B cell (primary cell): ENCODE results near the gene ZMIZ1. TPM values are rescaled to one million over a fixed set of nuclear protein-coding genes. Genes with fewer than 3 reads are reported as not detected.

Experiments
- ATAC-seq: fragments of 200-7000 bp; cut with Tn5 transposase; one replicate; pipeline ENCODE4 v1.10.0; 2021; ENCODE audit warnings: low read depth, mild to moderate bottlenecking, moderate number of reproducible peaks, moderate library complexity
- CTCF ChIA-PET: fragments of 350-600 bp; sonication (Branson Sonifier 250); formaldehyde crosslinking; loops from one replicate; lab custom pipeline; 2021; ENCODE audit warnings: antibody characterized with exemption, inconsistent platforms; lab: Charles Lee
- POLR2A ChIA-PET: fragments of 350-600 bp; sonication (Branson Sonifier 250); formaldehyde crosslinking; loops from one replicate; lab custom pipeline; 2021; ENCODE audit warnings: antibody characterized with exemption; lab: Charles Lee
- DNase-seq: peaks from one replicate; pipeline ENCODE4 v3.0.0; 2013
- H2AFZ ChIP-seq: 2 replicates; pipeline ENCODE4 v1.6.1; 2012; ENCODE audit warnings: mild to moderate bottlenecking, low read depth, low read length; ENCODE audit not compliant: insufficient read depth, poor library complexity, severe bottlenecking
- H3K27ac ChIP-seq, 2 donors: 1 replicate in 1 of 2; 2 replicates in 1 of 2; pipeline ENCODE4 v1.5.1; 2012 to 2013; ENCODE audit warnings: low read length in 2 of 2, mild to moderate bottlenecking in 2 of 2, moderate library complexity in 1 of 2
- H3K27me3 ChIP-seq, 4 experiments: fragments of 200-600 bp in 1 of 4; sonication (generic) in 1 of 4; replicated peaks in 1 of 4; 1 replicate in 2 of 4; 2 replicates in 2 of 4; pipeline versions ENCODE4 v1.6.1 to v1.7.0; 2013 to 2016; ENCODE audit warnings: low read length in 3 of 4, mild to moderate bottlenecking in 2 of 4, mixed read lengths in 1 of 4, moderate library complexity in 1 of 4; ENCODE audit not compliant: insufficient read depth in 4 of 4, control insufficient read depth in 3 of 4; ENCODE audit errors: control extremely low read depth in 1 of 4
- H3K36me3 ChIP-seq, 2 experiments: replicated peaks in 1 of 2; 1 replicate in 1 of 2; 2 replicates in 1 of 2; pipeline versions ENCODE4 v1.6.1 to v1.7.1; 2013; ENCODE audit warnings: low read length in 1 of 2; ENCODE audit not compliant: insufficient read depth in 2 of 2, control insufficient read depth in 1 of 2; ENCODE audit errors: control extremely low read depth in 1 of 2, extremely low read depth in 1 of 2
- H3K4me1 ChIP-seq, 2 donors: fragments of 200-600 bp in 1 of 2; sonication (generic) in 1 of 2; 1 replicate in 1 of 2; 2 replicates in 1 of 2; pipeline versions ENCODE4 v1.5.1 to v1.6.1; 2013 to 2017; ENCODE audit warnings: low read length in 2 of 2; ENCODE audit not compliant: control insufficient read depth in 2 of 2, insufficient read depth in 2 of 2
- H3K4me2 ChIP-seq: replicated peaks from 2 replicates; pipeline ENCODE3; 2012; ENCODE audit warnings: mild to moderate bottlenecking, low read depth, low read length; ENCODE audit not compliant: poor library complexity, severe bottlenecking
- H3K4me3 ChIP-seq, 5 experiments: fragments of 200-600 bp in 1 of 5; sonication (generic) in 1 of 5; 1 replicate in 3 of 5; 2 replicates in 2 of 5; pipeline versions ENCODE4 v1.5.1 to v1.7.0; 2011 to 2016; ENCODE audit warnings: low read length in 4 of 5, mild to moderate bottlenecking in 4 of 5, low read depth in 2 of 5, control low read depth in 1 of 5, moderate library complexity in 1 of 5; ENCODE audit not compliant: insufficient read depth in 1 of 5; ENCODE audit errors: control extremely low read depth in 1 of 5, extremely low read depth in 1 of 5
- H3K79me2 ChIP-seq: fragments of 200-600 bp; sonication (generic); one replicate; pipeline ENCODE4 v1.6.0; 2016; ENCODE audit warnings: low read length; ENCODE audit not compliant: control insufficient read depth, insufficient read depth
- H3K9ac ChIP-seq: fragments of 200-600 bp; sonication (generic); 2 replicates; pipeline ENCODE4 v1.6.1; 2017; ENCODE audit warnings: mild to moderate bottlenecking, low read length, moderate library complexity
- H3K9me3 ChIP-seq, 3 donors: one replicate each; pipeline versions ENCODE4 v1.6.1 to v1.7.1; 2013; ENCODE audit warnings: low read length in 2 of 3; ENCODE audit not compliant: control insufficient read depth in 2 of 3, insufficient read depth in 1 of 3; ENCODE audit errors: control extremely low read depth in 1 of 3
- H4K20me1 ChIP-seq: 2 replicates; pipeline ENCODE4 v1.6.0; 2012; ENCODE audit warnings: mild to moderate bottlenecking, low read length; ENCODE audit not compliant: insufficient read depth, control insufficient read depth, poor library complexity, severe bottlenecking
- H3K27ac Mint-ChIP-seq: one replicate; pipeline ENCODE4 v1.8.0; 2021; ENCODE audit warnings: mixed read lengths
- H3K27me3 Mint-ChIP-seq: one replicate; pipeline ENCODE4 v1.8.0; 2021; ENCODE audit warnings: mixed read lengths
- H3K4me1 Mint-ChIP-seq: one replicate; pipeline ENCODE4 v1.8.0; 2021; ENCODE audit warnings: mixed read lengths
- H3K4me3 Mint-ChIP-seq: one replicate; pipeline ENCODE4 v1.8.0; 2021; ENCODE audit warnings: mixed read lengths
- H3K9me3 Mint-ChIP-seq: one replicate; pipeline ENCODE4 v1.8.0; 2022; ENCODE audit warnings: mixed read lengths; ENCODE audit not compliant: insufficient read depth
- EZH2 ChIP-seq: IDR thresholded peaks from 2 replicates; pipeline ENCODE4 v1.6.1; 2012; ENCODE audit warnings: borderline replicate concordance, low read depth, mild to moderate bottlenecking, moderate library complexity, low read length; ENCODE audit not compliant: insufficient read depth, poor library complexity, severe bottlenecking
- WGBS: methylation state at CpG from one replicate; pipeline ENCODE4 v1.1.5; 2013; ENCODE audit warnings: missing lambda C conversion rate; ENCODE audit not compliant: insufficient coverage; 5-methylcytosine and 5-hydroxymethylcytosine counted together
- intact Hi-C: fragments of 100-400 bp; cut with micrococcal nuclease; formaldehyde crosslinking; loops from one replicate; pipeline ENCODE4 v1.10.0; 2022
- polyA plus RNA-seq: library from polyadenylated mRNA; depleted of rRNA; stranded (reverse); fragments of >200 nt; gene quantifications from 2 replicates; pipeline ENCODE4 v1.2.3, GENCODE V29; 2012
- total RNA-seq, 2 donors: library from RNA; stranded (reverse); fragments of 120-200 nt in 1 of 2; gene quantifications; 1 replicate in 1 of 2; 2 replicates in 1 of 2; pipeline versions ENCODE4 v1.2.3 to v1.2.4, GENCODE V29; 2013 to 2022
- TF ChIP-seq, protein P1 (sequence below): fragments of 200-600 bp; IDR thresholded peaks from one replicate; pipeline ENCODE4 v1.8.0; 2022; ENCODE audit warnings: antibody characterized with exemption, mild to moderate bottlenecking

Gene ZMIZ1
- total and polyA plus RNA-seq, 2 donors (not counting 1 experiment from before 2014, with no cell fraction given), result 14.3 to 64.9 TPM

DNA sequence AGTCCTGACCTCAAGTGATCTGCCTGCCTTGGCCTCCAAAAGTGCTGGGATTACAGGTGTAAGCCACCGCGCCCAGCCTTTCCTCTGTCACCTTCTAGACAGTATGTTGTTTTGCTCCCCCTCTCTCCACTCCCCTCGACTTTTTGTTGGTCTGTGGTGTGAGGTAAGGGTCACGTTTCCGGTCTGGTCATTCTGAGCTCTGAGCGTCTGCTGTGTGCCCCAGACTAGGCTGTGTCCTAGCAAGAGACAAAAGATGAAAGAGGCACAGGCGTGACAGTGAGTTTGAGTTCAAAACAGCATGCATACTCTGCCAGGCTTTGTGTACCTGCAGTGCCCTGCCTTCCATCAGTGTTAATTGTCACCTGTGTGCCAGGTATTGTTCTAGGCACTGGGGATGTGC, 191.1 kb downstream of the ZMIZ1 start:
- 78% methylated on average over 5 of the region's 7 CpGs for WGBS
- peaks cover 11% of the 10 kb centered on the region for H4K20me1 ChIP-seq
- H3K79me2 ChIP-seq, result peaks cover 87% of the 10 kb centered on the region
- no peak overlapping the region for H3K9ac ChIP-seq
- ChIA-PET POLR2A (no interaction called here), CTCF (interaction anchor here (1.3 kb wide), 1 partner anchor 11 kb away, joined by 3 read pairs; no protein-coding TSS in a partner anchor)
- H3K9me3 ChIP-seq, result no peaks in the 10 kb centered on the region
- peaks cover 0 to 3% of the 10 kb centered on the region in 2 experiments for H3K36me3 ChIP-seq
- peak overlapping the region; percentile 39 for H3K27ac Mint-ChIP-seq
- DNase-seq, result no peak
- H3K4me2 ChIP-seq, result no peak overlapping the region
- no peak for ATAC-seq
- H3K27me3 ChIP-seq, result no peaks in the 10 kb centered on the region
- peaks cover 81% of the 10 kb centered on the region for H3K4me1 Mint-ChIP-seq
- H3K27me3 Mint-ChIP-seq, result no peaks in the 10 kb centered on the region
- no peak overlapping the region for H3K4me3 ChIP-seq
- H3K4me3 Mint-ChIP-seq, result peak overlapping the region; percentile 6
- H3K27ac ChIP-seq, result no peak overlapping the region
- intact Hi-C loops, result no loop called here
- no peaks in the 10 kb centered on the region for H3K9me3 Mint-ChIP-seq
- peaks cover 30 to 62% of the 10 kb centered on the region in 2 donors for H3K4me1 ChIP-seq
- no peak overlapping the region for H2AFZ ChIP-seq
- no peak for TF ChIP-seq EZH2
- TF ChIP-seq, protein P1, sequence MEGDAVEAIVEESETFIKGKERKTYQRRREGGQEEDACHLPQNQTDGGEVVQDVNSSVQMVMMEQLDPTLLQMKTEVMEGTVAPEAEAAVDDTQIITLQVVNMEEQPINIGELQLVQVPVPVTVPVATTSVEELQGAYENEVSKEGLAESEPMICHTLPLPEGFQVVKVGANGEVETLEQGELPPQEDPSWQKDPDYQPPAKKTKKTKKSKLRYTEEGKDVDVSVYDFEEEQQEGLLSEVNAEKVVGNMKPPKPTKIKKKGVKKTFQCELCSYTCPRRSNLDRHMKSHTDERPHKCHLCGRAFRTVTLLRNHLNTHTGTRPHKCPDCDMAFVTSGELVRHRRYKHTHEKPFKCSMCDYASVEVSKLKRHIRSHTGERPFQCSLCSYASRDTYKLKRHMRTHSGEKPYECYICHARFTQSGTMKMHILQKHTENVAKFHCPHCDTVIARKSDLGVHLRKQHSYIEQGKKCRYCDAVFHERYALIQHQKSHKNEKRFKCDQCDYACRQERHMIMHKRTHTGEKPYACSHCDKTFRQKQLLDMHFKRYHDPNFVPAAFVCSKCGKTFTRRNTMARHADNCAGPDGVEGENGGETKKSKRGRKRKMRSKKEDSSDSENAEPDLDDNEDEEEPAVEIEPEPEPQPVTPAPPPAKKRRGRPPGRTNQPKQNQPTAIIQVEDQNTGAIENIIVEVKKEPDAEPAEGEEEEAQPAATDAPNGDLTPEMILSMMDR, result no peak

DNA sequence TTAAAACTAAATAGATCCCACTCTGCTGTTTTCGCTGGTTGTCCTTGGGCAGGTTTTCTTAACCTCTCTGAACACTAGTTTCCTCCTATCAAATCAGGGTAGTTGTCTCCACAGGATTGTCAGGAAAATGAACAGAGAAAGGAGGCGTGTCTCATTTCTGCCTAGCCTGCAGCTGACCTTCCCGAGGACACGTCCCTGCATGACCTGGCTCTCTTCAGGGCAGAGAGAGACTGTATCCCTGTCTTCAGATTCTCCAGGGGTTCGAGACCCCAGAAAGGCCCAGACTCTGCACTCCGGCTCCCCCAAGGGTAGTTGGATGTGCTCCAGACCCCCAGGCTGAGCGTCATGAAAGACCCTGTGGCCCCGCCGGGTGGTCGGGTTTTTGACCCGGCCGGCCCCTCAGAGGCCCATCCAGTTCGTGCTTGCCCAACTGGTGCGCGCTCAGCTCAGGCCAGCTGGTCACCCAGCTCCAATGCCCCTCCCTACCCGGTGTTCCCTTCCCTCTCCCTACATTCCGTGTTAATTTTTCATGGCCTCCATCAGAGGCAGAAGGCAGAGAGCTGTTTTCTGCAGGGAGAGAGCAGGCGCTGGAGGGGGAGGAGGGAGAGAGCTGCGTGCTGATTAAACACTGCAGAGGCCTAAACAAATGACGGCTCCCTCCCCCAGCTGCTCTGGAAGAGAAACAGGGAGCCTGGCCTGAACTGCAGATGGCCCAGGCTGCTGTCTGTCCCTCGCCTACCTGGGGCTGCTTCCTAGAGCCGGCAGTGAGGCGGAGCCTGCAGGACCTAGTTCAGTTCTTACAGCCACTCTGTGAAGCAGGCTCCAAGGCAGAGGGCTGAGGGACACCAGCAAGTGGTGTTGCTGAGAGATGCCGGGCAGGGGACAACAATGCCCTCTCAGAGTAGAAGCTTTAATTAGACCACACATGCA, 192.3 kb downstream of the ZMIZ1 start:
- Mint-ChIP-seq H3K4me3 (peak overlapping the region; percentile 45), H3K9me3 (no peaks in the 10 kb centered on the region), H3K4me1 (peaks cover 80% of the 10 kb centered on the region), H3K27ac (peak overlapping the region; percentile 26), H3K27me3 (no peaks in the 10 kb centered on the region)
- Histone ChIP-seq H2AFZ (no peak overlapping the region), H4K20me1 (peaks cover 3% of the 10 kb centered on the region), H3K9ac (no peak overlapping the region), H3K4me3 (no peak overlapping the region), H3K27me3 (no peaks in the 10 kb centered on the region), H3K36me3 (peaks cover 0 to 3% of the 10 kb centered on the region in 2 experiments), H3K27ac (no peak overlapping the region), H3K79me2 (peaks cover 87% of the 10 kb centered on the region), H3K4me2 (no peak overlapping the region), H3K9me3 (no peaks in the 10 kb centered on the region), H3K4me1 (peaks cover 26 to 62% of the 10 kb centered on the region in 2 donors)
- TF ChIP-seq, protein P1, result no peak
- no peak for TF ChIP-seq EZH2
- ATAC-seq (no peak), DNase-seq (no peak)
- WGBS, result 92% methylated on average over 19 of the region's 24 CpGs
- POLR2A ChIA-PET, result no interaction called here
- CTCF ChIA-PET, result interaction anchor here (0.8 kb wide), 1 partner anchor 63 kb away, joined by 3 read pairs; no protein-coding TSS in a partner anchor
- intact Hi-C loops, result no loop called here
